ENCODE measurements around the gene SMIM7. TPM values are rescaled to one million over a fixed set of nuclear protein-coding genes. Genes with fewer than 3 reads are reported as not detected.

Gene SMIM7
- total and polyA plus RNA-seq, 2 donors from 2014 or later, result 66.2 to 144 TPM

- peak in 4 of 5 donors; percentile 23 to 75 (median 48) for DNase-seq
- no peaks in the 10 kb centered on the region for H3K27me3 ChIP-seq (ENCODE audit: control insufficient read depth, insufficient read depth, low read length)
- peaks cover 2 to 9% (median 3%) of the 10 kb centered on the region in 3 donors for H3K36me3 ChIP-seq (ENCODE audit: control insufficient read depth in 2 of 3, insufficient read depth in 3 of 3, low read length in 3 of 3)
- TF ChIP-seq CTCF (IDR thresholded peaks at IDR 0.05; ENCODE audit: borderline replicate concordance, extremely low read depth, insufficient read depth), result no peak
- H3K9me3 ChIP-seq (ENCODE audit: control insufficient read depth in 2 of 3, insufficient read depth in 1 of 3, low read length in 3 of 3), result no peaks in the 10 kb centered on the region
- FAIRE-seq, result no peak
- H3K9ac ChIP-seq (ENCODE audit: low read length in 3 of 3), result peak overlapping the region in 1 of 3 donors; percentile 80
- H3K4me1 ChIP-seq (ENCODE audit: control insufficient read depth in 2 of 3, insufficient read depth in 2 of 3, low read depth in 1 of 3, low read length in 3 of 3), result peaks cover 0 to 7% (median 5%) of the 10 kb centered on the region in 3 donors
- intact Hi-C loops (cut with DNase I), result no loop called here
- peak overlapping the region; percentile 94 to 96 for H3K27ac ChIP-seq (ENCODE audit: low read depth in 2 of 2, low read length in 2 of 2)
- H3K4me3 ChIP-seq (ENCODE audit: low read length in 3 of 3), result peak overlapping the region; percentile 63 to 77 (median 68)
These were observed 30.8 kb downstream of the SMIM7 start for GRCh38 chr19:16628984-16629691.

GRCh38 chr19:16628183-16628983, 31.6 kb downstream of the SMIM7 start, which contains the start of gene MED26:
MED26 (minus strand) TSS chr19:16628204; CDS start chr19:16627943, 261 bp downstream.
- FAIRE-seq, result no peak
- H3K27me3 ChIP-seq (ENCODE audit: control insufficient read depth, insufficient read depth, low read length), result no peaks in the 10 kb centered on the region
- intact Hi-C loops (cut with DNase I), result no loop called here

GRCh38 chr19:16627928-16628182, 32.1 kb downstream of the SMIM7 start:
- Histone ChIP-seq H3K4me1 (ENCODE audit: control insufficient read depth in 2 of 3, insufficient read depth in 2 of 3, low read depth in 1 of 3, low read length in 3 of 3) (peaks cover 0 to 7% (median 5%) of the 10 kb centered on the region in 3 donors), H3K36me3 (ENCODE audit: control insufficient read depth in 2 of 3, insufficient read depth in 3 of 3, low read length in 3 of 3) (peaks cover 2 to 18% (median 3%) of the 10 kb centered on the region in 3 donors), H3K27me3 (ENCODE audit: control insufficient read depth, insufficient read depth, low read length) (no peaks in the 10 kb centered on the region), H3K9me3 (ENCODE audit: control insufficient read depth in 2 of 3, insufficient read depth in 1 of 3, low read length in 3 of 3) (no peaks in the 10 kb centered on the region), H3K27ac (ENCODE audit: low read depth in 2 of 2, low read length in 2 of 2) (no peak overlapping the region), H3K9ac (ENCODE audit: low read length in 3 of 3) (peak overlapping the region in 1 of 3 donors; percentile 74), H3K4me3 (ENCODE audit: low read length in 3 of 3) (peak overlapping the region; percentile 73 to 80 (median 78))
- DNase-seq (no peak), FAIRE-seq (no peak)
- TF ChIP-seq CTCF (IDR thresholded peaks at IDR 0.05; ENCODE audit: borderline replicate concordance, extremely low read depth, insufficient read depth), result no peak
- intact Hi-C loops (cut with DNase I), result no loop called here

More at GRCh38 chr19:16628183-16628983, 31.6 kb downstream of the SMIM7 start, which contains the start of gene MED26:
- peak within 1 kb of the TSS; percentile 50 to 87 (median 80) for H3K9ac ChIP-seq (ENCODE audit: low read length in 3 of 3)
- TF ChIP-seq CTCF (IDR thresholded peaks at IDR 0.05; ENCODE audit: borderline replicate concordance, extremely low read depth, insufficient read depth), result peak; percentile 10
- peak within 1 kb of the TSS; percentile 94 to 96 for H3K27ac ChIP-seq (ENCODE audit: low read depth in 2 of 2, low read length in 2 of 2)
- DNase-seq, result peak; percentile 96 to 99 (median 98)
- peaks cover 2 to 16% (median 3%) of the 10 kb centered on the region in 3 donors for H3K36me3 ChIP-seq (ENCODE audit: control insufficient read depth in 2 of 3, insufficient read depth in 3 of 3, low read length in 3 of 3)
- peak within 1 kb of the TSS; percentile 73 to 80 (median 78) for H3K4me3 ChIP-seq (ENCODE audit: low read length in 3 of 3)
- no peaks in the 10 kb centered on the region for H3K9me3 ChIP-seq (ENCODE audit: control insufficient read depth in 2 of 3, insufficient read depth in 1 of 3, low read length in 3 of 3)
- H3K4me1 ChIP-seq (ENCODE audit: control insufficient read depth in 2 of 3, insufficient read depth in 2 of 3, low read depth in 1 of 3, low read length in 3 of 3), result peaks cover 0 to 7% (median 5%) of the 10 kb centered on the region in 3 donors
